HG02943 (cell line): Measurements from ENCODE around the gene LKAAEAR1.

Experiments used
- ATAC-seq: cut with Tn5 transposase; IDR thresholded peaks from one replicate; pipeline ENCODE4 v1.9.1; 2021; ENCODE audit warnings: mild to moderate bottlenecking, low read depth, moderate library complexity; ENCODE audit not compliant: unreplicated experiment

LKAAEAR1 gene

DNA sequence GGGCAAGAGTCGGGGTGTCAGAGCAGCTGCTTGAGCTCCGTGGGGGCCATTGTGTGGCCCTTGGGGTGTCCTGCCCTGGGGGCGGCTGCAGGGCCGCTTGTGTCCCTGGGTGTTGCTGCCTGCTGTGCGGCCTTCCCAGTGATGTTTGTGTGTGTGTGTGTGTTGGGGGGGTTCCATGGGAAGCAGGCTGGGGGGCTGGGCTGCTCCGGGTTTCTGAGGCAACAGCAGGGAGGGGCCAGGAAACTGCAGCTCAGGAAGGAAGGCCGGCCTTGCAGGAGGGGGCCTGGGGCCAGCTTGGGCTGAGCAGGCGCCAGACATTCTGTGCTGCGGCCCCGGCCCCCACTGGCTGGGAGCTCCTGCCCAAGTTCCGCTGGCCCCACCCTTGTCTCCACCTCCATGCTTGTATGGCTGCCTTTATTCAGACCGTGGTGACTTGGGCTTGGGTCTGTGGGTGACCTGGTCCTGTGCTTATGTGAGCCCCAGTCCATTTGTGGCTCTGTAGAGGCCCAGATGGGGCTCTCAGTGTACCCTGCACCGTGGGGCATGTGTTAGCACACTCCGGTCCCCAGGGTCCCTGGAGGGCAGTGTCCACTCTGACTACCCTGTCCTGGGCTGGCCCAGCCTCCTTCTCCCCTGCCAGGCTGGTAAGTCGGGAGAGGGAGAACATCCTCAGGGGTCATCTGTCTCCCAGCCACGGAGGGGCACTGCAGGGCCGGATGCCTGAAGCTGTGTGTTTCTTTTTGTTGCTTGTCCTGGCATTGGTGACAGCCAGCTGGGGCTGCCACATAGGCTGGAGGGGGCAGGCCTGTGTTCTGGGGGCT, 30.1 kb downstream of the LKAAEAR1 start:
- no peak for ATAC-seq

DNA sequence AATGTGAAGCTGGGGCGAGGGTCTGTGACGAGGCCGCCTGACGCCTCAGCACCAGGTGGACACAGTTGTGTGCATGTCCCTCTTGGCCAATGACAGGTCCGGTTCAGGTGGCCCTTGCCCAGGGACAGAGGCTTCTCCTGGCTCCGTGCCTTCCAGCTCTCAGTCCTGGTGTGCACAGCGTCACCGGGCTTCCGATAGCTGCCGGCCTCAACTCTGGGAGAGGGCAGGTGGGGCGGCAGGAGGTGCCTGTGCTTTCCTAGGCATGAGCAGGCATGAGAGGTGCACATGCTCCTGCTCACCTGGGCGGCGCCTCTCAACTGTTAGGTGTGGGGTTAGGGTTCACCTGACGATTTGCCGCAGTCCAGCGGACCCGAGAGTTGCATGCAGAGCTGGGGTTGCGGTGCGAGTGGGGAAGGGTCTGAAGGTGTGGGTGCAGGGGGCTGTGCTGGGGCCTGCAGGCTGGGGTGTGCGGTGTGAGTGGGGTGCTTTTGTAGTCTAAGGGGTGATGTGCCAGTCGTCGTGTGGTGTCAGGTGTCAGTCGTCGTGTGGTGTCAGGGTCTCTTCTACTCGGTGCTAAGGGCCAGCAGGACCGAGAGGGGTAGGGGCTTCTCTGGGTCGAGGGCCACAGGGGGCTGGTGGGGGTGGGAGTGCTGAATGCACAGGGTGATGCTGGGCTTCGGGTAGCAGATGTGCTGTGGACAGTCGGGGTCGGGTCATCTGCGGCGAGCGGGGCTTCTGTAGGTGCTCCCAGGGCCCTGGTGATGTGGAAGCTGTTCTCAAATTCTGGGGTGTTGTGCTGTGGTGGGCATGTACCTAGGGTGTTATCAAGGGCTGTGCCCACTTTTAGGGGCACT, 31.0 kb downstream of the LKAAEAR1 start:
- no peak for ATAC-seq

DNA sequence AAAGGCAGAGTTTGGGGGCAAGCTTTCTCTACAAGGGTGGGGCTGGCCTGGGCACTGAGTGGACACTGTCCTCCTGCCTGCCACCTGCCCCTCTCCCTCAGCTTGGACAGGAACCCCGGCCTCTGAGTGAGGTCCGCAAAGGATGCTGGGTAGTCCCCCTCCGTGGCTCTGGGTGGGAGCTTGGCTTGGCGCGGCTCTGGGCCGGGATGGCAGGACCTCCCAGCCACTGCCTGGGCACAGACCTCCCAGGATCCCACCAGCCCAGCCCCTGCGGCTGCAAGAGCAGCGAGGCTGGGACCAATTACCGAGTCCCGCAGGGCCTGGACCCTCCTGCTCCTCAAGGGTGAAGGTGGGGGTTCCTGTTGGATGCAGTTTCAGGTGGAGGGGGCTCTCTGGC, 31.9 kb downstream of the LKAAEAR1 start:
- no peak for ATAC-seq

DNA sequence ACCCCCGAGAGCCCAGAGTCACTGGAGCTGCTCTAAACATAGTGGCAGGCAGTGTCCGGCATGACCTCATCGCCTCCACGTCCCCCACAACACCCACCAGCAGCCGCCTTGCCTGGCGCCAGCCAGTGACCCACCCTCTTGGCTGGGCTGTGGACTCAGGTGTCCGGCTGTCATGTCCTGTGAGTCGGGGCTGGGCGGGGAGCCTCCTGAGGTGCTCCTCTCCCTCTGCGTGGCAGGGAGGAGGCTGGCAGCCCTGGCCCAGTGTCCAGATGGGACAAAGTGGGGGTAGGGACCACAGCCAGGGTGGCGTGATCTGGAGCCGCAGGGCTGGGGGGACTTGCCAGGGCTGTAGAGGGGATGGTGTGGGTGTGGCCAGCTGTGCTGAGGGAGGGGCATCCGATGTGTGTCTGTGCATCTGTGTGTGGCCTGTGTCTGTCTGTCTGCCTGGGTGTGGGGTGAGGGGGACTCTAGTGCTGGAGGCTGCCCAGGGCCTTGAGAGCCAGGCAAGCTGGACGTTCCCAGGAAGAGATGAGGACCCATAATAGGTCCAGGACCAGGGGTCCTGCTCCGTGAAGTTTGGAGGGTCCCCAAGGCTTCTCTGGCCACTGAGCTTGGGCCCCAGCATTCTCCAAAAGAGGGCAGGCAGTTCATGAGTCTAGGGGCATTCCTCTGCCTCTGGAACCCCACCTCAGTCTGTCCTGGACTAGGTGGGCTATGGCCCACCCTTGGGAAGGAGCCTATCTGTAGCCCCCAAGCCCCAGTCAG, 32.5 kb downstream of the LKAAEAR1 start:
- ATAC-seq = no peak

GRCh38 chr20:64051033-64051452, 33.2 kb downstream of the LKAAEAR1 start:
- ATAC-seq = no peak

- ATAC-seq = no peak
Measured at GRCh38 chr20:64050261-64051032, 33.8 kb downstream of the LKAAEAR1 start.

- ATAC-seq = no peak
Measured at GRCh38 chr20:64049878-64050260, 34.3 kb downstream of the LKAAEAR1 start.

DNA sequence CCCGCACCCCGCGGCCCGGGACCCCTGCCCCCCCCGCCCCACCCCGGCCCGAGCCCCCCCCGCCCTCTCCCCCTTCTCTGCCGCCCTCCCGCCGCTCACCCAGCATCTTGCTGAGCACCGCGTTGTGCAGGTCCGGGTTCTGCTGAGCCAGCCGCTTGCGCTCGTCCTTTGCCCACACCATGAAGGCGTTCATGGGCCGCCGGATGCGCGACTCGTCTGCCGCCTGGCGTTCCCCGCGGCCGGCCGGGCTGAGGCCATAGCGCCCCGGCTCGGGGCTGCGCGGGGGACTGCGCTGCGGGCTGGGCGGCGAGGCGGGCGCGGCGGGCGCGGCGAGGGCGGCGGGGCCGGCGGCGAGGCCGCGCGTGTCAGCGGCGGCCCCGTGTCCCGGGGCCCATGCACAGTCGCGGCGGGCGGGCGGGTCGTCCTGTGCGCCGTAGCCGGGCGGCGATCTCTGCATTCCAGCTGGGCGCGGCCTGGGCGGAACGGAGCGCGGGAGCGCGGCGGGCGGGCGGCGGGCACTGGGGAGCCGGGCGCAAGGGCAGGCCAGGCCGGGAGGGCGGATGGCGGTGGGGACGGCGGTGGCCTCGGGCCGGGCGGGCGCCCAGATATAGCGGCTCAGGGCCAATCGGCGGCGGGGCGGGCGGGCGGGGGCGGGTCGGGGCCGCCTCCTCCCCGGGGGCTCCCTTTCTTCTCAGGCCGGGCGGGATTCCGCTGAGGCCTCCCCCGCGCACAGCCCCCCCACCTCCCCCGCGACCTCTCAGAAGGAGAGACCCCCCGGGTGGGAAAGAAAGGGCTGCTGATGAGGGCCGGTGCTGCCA, 34.9 kb downstream of the LKAAEAR1 start, which contains the start of gene SOX18:
Gene SOX18 (minus strand): TSS at position 580 of the 818 bp plus-strand sequence. CDS start 123 bp downstream, at position 457.
- no peak for ATAC-seq

DNA sequence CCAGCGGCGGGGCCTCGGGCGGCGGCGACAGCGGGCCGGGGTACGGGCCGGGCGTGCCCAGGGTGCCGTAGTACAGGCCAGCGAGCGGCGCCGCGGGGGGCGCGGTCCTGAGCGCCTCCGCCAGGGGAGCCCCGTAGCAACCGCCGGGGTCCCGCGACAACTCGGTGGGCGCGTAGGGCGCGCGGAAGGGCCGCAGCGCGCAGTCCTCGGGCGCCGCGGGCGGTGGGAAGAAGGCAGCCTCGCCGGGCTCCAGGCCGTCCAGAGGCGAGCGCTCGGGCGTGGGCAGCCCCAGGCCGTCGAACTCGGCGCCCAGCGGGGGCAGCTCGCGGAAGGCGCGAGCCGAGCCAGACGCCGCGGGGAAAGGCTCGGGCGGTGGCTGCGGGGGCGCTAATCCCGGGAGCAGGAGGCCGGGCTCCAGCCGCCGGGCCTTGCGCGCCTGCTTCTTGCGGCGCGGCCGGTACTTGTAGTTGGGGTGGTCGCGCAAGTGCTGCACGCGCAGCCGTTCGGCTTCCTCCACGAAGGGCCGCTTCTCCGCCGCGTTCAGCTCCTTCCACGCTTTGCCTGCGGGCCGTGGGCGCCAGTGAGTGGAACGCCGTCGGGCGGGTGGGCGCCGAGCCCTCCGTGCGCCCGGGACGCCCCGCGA, 35.7 kb downstream of the LKAAEAR1 start:
- ATAC-seq = no peak

- no peak for ATAC-seq
Measured at GRCh38 chr20:64047968-64048401, 36.2 kb downstream of the LKAAEAR1 start.

DNA sequence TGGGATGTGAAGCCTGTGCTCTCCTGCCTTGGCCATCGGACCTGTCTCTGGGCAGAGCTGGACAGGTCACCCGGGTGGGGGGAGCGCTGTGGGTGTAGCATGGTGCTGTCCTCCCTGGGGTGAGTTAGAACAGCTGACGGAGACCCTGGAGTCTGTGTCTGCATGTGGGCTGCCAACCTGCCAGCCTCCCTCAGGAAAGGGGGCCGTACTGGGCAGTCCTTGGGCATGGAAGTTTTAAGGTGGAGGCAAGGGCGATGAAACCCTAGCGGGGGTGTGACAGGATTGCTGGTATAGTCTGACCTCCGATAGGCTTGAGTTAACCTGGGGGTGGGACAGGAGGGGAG, 37.2 kb downstream of the LKAAEAR1 start:
- ATAC-seq = no peak

- no peak for ATAC-seq
Measured at GRCh38 chr20:64045346-64046011, 38.7 kb downstream of the LKAAEAR1 start.

GRCh38 chr20:64044484-64045247, 39.5 kb downstream of the LKAAEAR1 start:
- no peak for ATAC-seq

GRCh38 chr20:64043768-64044167, 40.4 kb downstream of the LKAAEAR1 start:
- no peak for ATAC-seq

DNA sequence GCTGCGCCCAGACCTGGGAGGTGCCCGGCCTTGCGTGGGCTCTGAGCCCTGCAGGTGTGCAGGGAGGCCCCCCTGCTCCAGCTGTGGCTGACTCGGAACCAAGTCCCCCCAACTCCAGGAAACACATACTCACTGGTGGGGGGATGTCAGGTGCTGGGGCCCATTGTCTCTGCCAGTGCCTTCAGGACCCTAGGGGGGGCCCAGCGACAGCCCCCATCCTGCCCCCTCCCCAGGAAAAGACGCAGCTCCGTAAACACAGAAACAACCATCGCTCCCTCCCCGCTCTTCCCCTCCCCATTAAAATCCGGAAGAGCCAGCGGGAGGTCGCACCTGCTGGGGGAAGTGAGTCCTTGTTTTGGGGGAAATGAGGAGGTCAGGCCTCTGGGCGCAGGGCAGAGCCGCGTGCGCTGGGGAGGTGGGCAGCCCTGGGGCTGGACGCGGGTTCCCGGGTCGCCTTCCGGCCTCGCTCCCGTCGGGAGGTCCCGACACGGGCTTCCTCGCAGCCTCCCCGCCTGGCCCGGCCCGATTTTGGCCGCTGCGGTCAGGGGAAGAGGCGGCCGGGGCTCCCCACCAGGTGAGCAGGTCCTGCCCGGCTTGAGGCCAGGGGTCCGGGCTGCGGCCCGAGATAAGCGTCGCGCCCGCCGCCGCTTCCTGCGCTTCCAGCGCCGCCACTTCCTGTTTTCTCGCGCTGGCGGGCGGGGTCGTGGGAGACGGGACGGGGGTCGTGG, 42.0 kb downstream of the LKAAEAR1 start:
- no peak for ATAC-seq

- no peak for ATAC-seq
Measured at GRCh38 chr20:64041781-64042053, 42.5 kb downstream of the LKAAEAR1 start.
